ENCODE results near the gene RAB1A. TPM values are rescaled to one million over a fixed set of nuclear protein-coding genes. Genes with fewer than 3 reads are reported as not detected.
"Not testable (repeated sequence)": the region's sequence is repeated elsewhere in the genome, so short reads cannot be mapped to it uniquely, and the experiment has no call there.

Gene RAB1A
- total and polyA plus RNA-seq, 10 of the 15 experiments (the other 5 are each of a cell fraction or from before 2014, with no cell fraction given): 48.9 to 171 (median 83.4) TPM

DNA sequence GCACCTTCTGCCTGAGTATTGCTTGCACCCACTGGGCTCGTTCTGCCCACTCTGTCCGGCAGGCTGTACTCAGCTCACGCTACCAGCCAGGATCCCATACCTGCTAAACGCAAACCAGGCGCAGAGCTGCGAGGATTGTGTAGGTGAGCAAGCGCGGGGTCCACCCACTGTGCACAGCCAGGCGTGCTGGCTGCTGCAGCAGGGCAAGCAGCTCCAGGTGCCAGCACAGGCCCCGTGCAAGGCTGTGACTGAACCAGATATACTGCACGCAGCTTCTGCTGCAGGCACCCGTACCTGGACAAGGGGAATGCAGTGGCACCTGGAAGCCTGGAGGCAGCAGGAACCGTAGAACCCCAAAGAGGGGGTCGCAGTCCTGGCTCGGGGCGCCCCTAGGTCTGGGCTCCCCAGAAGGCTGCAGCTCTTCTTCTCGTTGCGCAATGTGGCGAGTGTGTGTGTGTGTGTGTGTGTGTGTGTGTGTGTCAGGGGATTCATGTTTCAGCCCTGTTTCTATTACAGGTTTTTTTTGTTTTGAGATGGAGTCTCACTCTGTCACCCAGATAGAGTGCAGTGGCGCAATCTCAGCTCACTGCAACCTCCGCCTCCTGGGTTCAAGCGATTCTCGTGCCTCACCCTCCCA lies 46.1 kb upstream of the RAB1A start:
- Histone ChIP-seq H3K4me1 (ENCODE audit: control insufficient read depth, insufficient read depth, low read length) (no peaks in the 10 kb centered on the region), H3K79me2 (ENCODE audit: control insufficient read depth, insufficient read depth, low read length) (no peaks in the 10 kb centered on the region), H2AFZ (ENCODE audit: control insufficient read depth, low read depth, low read length) (no peak overlapping the region), H3K9me3 (replicated peaks; ENCODE audit: control insufficient read depth, insufficient read depth, low read length) (no peaks in the 10 kb centered on the region; the same call in 2 of the 3 replicates), H3K36me3 (ENCODE audit: control insufficient read depth in 2 of 2, insufficient read depth in 2 of 2, low read length in 1 of 2) (no peaks in the 10 kb centered on the region), H3K27me3 (replicated peaks in 1 of 2; ENCODE audit: control insufficient read depth in 2 of 2, insufficient read depth in 2 of 2, low read length in 1 of 2) (no peaks in the 10 kb centered on the region; a peak in 1 of 4 replicates), H3K4me3 (no peak overlapping the region), H3K9ac (ENCODE audit: control insufficient read depth, insufficient read depth, low read length) (no peak overlapping the region), H3K27ac (ENCODE audit: control insufficient read depth, insufficient read depth) (no peak overlapping the region), H4K20me1 (ENCODE audit: control insufficient read depth, insufficient read depth) (no peaks in the 10 kb centered on the region), H3K4me2 (ENCODE audit: control insufficient read depth, insufficient read depth) (no peak overlapping the region)
- ChIA-PET SMC1A (ENCODE audit: uncharacterized antibody, unreplicated experiment) (interaction anchor here (1.1 to 1.3 kb wide), 2 partner anchors 64 to 111 kb away, joined by 3 read pairs; no protein-coding TSS in a partner anchor), RAD21 (ENCODE audit: unreplicated experiment) (interaction anchor here (1.3 kb wide), 1 partner anchor 111 kb away, joined by 3 read pairs; no protein-coding TSS in a partner anchor), POLR2A (interaction anchor here (0.6 kb wide), 1 partner anchor 56 kb away, joined by 4 read pairs; no protein-coding TSS in a partner anchor), CTCF (interaction anchor here (1.3 to 3.1 kb wide), 2 partner anchors 11 to 111 kb away, joined by 4 to 15 read pairs; no protein-coding TSS in a partner anchor)
- DNase-seq (ENCODE audit: low read depth, low spot score) (no peak), FAIRE-seq (no peak), ATAC-seq (no peak)
- intact Hi-C loops (cut with micrococcal nuclease; ENCODE audit: unreplicated experiment): no loop called here
- in situ Hi-C loops (cut with MboI): no loop called here
- no TSS peak for BruUV-seq (replicated peaks)
- 70% methylated on average over 23 of the region's 23 CpGs for WGBS (ENCODE audit: insufficient coverage, insufficient replicate concordance, low lambda C conversion rate, missing lambda C conversion rate)
- no peak for TF ChIP-seq TBL1XR1 (IDR thresholded peaks at IDR 0.05; ENCODE audit: low read depth, low read length)
- no peak for TF ChIP-seq PML (IDR thresholded peaks at IDR 0.05; ENCODE audit: low read length)
- TF ChIP-seq NR2C2 (IDR thresholded peaks at IDR 0.05; ENCODE audit: borderline replicate concordance, control insufficient read depth, insufficient read length, low read depth): no peak
- TF ChIP-seq SPI1 (IDR thresholded peaks at IDR 0.05; ENCODE audit: borderline replicate concordance, insufficient read depth, low read depth, low read length): no peak

DNA sequence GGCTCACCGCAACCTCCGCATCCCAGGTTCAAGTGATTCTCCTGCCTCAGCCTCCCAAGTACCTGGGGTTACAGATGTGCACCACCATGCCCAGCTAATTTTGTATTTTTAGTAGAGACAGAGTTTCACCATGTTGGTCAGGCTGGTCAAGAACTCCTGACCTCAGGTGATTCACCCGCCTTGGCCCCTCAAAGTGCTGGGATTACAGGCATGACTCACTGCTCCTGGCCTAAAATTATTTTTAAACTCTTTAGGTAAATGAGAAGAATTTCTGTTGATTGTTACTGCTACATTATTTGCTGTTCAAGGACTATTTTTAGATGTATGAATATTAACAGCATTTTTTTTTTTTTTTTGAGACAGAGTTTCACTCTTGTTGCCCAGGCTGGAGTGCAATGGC lies 44.1 kb upstream of the RAB1A start:
- H3K4me2 ChIP-seq (ENCODE audit: control insufficient read depth, insufficient read depth); POLR2A ChIA-PET; H3K9ac ChIP-seq (ENCODE audit: control insufficient read depth, insufficient read depth, low read length); H4K20me1 ChIP-seq (ENCODE audit: control insufficient read depth, insufficient read depth); H2AFZ ChIP-seq (ENCODE audit: control insufficient read depth, low read depth, low read length); ATAC-seq; in situ Hi-C loops (cut with MboI); BruUV-seq (replicated peaks); H3K27me3 ChIP-seq (replicated peaks in 1 of 2; ENCODE audit: control insufficient read depth in 2 of 2, insufficient read depth in 2 of 2, low read length in 1 of 2); DNase-seq (ENCODE audit: low read depth, low spot score); H3K27ac ChIP-seq (ENCODE audit: control insufficient read depth, insufficient read depth); H3K79me2 ChIP-seq (ENCODE audit: control insufficient read depth, insufficient read depth, low read length); H3K4me1 ChIP-seq (ENCODE audit: control insufficient read depth, insufficient read depth, low read length); FAIRE-seq; intact Hi-C loops (cut with micrococcal nuclease; ENCODE audit: unreplicated experiment); H3K4me3 ChIP-seq; H3K9me3 ChIP-seq (replicated peaks; ENCODE audit: control insufficient read depth, insufficient read depth, low read length); H3K36me3 ChIP-seq (ENCODE audit: control insufficient read depth in 2 of 2, insufficient read depth in 2 of 2, low read length in 1 of 2): not testable (repeated sequence)
- 83% methylated on average over 3 of the region's 3 CpGs for WGBS (ENCODE audit: insufficient coverage, insufficient replicate concordance, low lambda C conversion rate, missing lambda C conversion rate)
- CTCF ChIA-PET: interaction anchor here (1.4 to 3.1 kb wide), 2 partner anchors 10 to 109 kb away, joined by 4 to 15 read pairs; no protein-coding TSS in a partner anchor
- RAD21 ChIA-PET (ENCODE audit: unreplicated experiment): interaction anchor here (1.0 kb wide), 1 partner anchor 167 kb away, joined by 3 read pairs; no protein-coding TSS in a partner anchor
- SMC1A ChIA-PET (ENCODE audit: uncharacterized antibody, unreplicated experiment): interaction anchor here (1.0 to 1.2 kb wide), 3 partner anchors 10 to 110 kb away, joined by 3 to 6 read pairs (median 3); no protein-coding TSS in a partner anchor

Data from GM12878 (cell line).